ENCODE measurements around the gene TMEM151B. TPM values are rescaled to one million over a fixed set of nuclear protein-coding genes. Genes with fewer than 3 reads are reported as not detected.

The TMEM151B gene
- total and polyA plus RNA-seq, 9 of the 15 experiments (the other 6 are each of a cell fraction or from before 2014, with no cell fraction given): not detected

DNA sequence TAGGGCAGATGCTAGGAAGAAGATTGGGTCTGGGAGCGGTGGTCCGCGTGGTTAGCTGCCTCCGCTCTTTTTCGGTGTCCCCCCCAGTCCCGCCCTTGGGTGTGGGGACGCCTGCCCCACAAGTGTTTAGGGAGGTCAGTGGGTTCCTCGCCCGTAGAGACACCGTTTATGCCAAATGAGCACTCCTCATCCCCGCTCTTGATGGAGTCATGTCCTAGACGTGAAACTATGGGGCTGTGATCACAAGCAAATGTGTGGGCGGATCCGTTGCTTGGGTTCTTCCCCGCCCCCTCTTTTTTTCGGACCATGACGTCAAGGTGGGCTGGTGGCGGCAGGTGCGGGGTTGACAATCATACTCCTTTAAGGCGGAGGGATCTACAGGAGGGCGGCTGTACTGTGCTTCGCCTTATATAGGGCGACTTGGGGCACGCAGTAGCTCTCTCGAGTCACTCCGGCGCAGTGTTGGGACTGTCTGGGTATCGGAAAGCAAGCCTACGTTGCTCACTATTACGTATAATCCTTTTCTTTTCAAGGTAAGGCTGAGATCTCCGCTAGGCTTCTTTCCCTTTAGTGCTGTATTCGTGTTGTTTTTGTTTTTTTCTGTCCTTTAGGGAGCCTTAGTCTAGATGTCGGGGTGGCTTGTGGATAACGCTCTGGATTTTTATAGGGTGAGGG lies 23.4 kb upstream of the TMEM151B start, which contains the start of gene HSP90AB1 (continued):
- no peak for TF ChIP-seq ZNF23 (CRISPR knock-in tag; IDR thresholded peaks at IDR 0.05)
- no peak; the same call in 1 of the 2 replicates for TF ChIP-seq NFE2 (IDR thresholded peaks at IDR 0.05; ENCODE audit: low read depth)
- no peak; the same call in 1 of the 2 replicates for TF ChIP-seq L3MBTL2 (IDR thresholded peaks at IDR 0.05)
- TF ChIP-seq ZC3H11A (IDR thresholded peaks at IDR 0.05; ENCODE audit: low read depth, low read length): no peak
- no peak for TF ChIP-seq ZNF324 (CRISPR knock-in tag; IDR thresholded peaks at IDR 0.05)
- TF ChIP-seq ZNF239 (CRISPR knock-in tag; IDR thresholded peaks at IDR 0.05): no peak
- TF ChIP-seq, protein P1, sequence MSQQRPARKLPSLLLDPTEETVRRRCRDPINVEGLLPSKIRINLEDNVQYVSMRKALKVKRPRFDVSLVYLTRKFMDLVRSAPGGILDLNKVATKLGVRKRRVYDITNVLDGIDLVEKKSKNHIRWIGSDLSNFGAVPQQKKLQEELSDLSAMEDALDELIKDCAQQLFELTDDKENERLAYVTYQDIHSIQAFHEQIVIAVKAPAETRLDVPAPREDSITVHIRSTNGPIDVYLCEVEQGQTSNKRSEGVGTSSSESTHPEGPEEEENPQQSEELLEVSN (IDR thresholded peaks at IDR 0.05; ENCODE audit: borderline replicate concordance in 1 of 2, extremely low read depth in 1 of 2, insufficient read depth in 1 of 2, insufficient read length in 1 of 2, low read depth in 1 of 2, low read length in 1 of 2, poor library complexity in 1 of 2, severe bottlenecking in 1 of 2): peak; percentile 7 to 13
- TF ChIP-seq SAFB (IDR thresholded peaks at IDR 0.05; ENCODE audit: borderline replicate concordance, low read depth, low read length): no peak; the same call in 1 of the 2 replicates
- TF ChIP-seq MYNN (IDR thresholded peaks at IDR 0.05): peak; percentile 54; the same call in 1 of the 2 replicates
- no peak for TF ChIP-seq MYNN (CRISPR knock-in tag; IDR thresholded peaks at IDR 0.05)
- TF ChIP-seq ARID2 (IDR thresholded peaks at IDR 0.05): peak; percentile 61
- TF ChIP-seq, protein P2, sequence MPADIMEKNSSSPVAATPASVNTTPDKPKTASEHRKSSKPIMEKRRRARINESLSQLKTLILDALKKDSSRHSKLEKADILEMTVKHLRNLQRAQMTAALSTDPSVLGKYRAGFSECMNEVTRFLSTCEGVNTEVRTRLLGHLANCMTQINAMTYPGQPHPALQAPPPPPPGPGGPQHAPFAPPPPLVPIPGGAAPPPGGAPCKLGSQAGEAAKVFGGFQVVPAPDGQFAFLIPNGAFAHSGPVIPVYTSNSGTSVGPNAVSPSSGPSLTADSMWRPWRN (IDR thresholded peaks at IDR 0.05; ENCODE audit: low read depth): peak; percentile 65
- TF ChIP-seq RHOXF2B (CRISPR knock-in tag; conservative IDR thresholded peaks at IDR 0.05): no peak
- TF ChIP-seq FOXJ2 (tag; IDR thresholded peaks at IDR 0.05): peak; percentile 64; the same call in 1 of the 2 replicates
- TF ChIP-seq, protein P3, sequence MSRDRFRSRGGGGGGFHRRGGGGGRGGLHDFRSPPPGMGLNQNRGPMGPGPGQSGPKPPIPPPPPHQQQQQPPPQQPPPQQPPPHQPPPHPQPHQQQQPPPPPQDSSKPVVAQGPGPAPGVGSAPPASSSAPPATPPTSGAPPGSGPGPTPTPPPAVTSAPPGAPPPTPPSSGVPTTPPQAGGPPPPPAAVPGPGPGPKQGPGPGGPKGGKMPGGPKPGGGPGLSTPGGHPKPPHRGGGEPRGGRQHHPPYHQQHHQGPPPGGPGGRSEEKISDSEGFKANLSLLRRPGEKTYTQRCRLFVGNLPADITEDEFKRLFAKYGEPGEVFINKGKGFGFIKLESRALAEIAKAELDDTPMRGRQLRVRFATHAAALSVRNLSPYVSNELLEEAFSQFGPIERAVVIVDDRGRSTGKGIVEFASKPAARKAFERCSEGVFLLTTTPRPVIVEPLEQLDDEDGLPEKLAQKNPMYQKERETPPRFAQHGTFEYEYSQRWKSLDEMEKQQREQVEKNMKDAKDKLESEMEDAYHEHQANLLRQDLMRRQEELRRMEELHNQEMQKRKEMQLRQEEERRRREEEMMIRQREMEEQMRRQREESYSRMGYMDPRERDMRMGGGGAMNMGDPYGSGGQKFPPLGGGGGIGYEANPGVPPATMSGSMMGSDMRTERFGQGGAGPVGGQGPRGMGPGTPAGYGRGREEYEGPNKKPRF (IDR thresholded peaks at IDR 0.05; ENCODE audit: low read depth, low read length): no peak
- TF ChIP-seq ETV5 (CRISPR knock-in tag; IDR thresholded peaks at IDR 0.05; ENCODE audit: low read depth): no peak
- TF ChIP-seq E2F3 (CRISPR knock-in tag; IDR thresholded peaks at IDR 0.05): no peak
- TF ChIP-seq PTBP1 (IDR thresholded peaks at IDR 0.05; ENCODE audit: low read depth, low read length): no peak
- no peak for TF ChIP-seq CBFB (CRISPR knock-in tag; IDR thresholded peaks at IDR 0.05)
- no peak for TF ChIP-seq SNRNP70 (optimal IDR thresholded peaks at IDR 0.05; ENCODE audit: low read depth, low read length)
- TF ChIP-seq, protein P4, sequence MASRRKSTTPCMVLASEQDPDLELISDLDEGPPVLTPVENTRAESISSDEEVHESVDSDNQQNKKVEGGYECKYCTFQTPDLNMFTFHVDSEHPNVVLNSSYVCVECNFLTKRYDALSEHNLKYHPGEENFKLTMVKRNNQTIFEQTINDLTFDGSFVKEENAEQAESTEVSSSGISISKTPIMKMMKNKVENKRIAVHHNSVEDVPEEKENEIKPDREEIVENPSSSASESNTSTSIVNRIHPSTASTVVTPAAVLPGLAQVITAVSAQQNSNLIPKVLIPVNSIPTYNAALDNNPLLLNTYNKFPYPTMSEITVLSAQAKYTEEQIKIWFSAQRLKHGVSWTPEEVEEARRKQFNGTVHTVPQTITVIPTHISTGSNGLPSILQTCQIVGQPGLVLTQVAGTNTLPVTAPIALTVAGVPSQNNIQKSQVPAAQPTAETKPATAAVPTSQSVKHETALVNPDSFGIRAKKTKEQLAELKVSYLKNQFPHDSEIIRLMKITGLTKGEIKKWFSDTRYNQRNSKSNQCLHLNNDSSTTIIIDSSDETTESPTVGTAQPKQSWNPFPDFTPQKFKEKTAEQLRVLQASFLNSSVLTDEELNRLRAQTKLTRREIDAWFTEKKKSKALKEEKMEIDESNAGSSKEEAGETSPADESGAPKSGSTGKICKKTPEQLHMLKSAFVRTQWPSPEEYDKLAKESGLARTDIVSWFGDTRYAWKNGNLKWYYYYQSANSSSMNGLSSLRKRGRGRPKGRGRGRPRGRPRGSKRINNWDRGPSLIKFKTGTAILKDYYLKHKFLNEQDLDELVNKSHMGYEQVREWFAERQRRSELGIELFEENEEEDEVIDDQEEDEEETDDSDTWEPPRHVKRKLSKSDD (conservative IDR thresholded peaks at IDR 0.05; ENCODE audit: low read length): peak; percentile 88; the same call in 1 of the 2 replicates
- TF ChIP-seq ZNF76 (CRISPR knock-in tag; IDR thresholded peaks at IDR 0.05; ENCODE audit: borderline replicate concordance): no peak
- no peak for TF ChIP-seq ZNF764 (CRISPR knock-in tag; IDR thresholded peaks at IDR 0.05; ENCODE audit: low read depth)

All from K562 (cell line).